ENCODE data around the gene PRM1. TPM values are rescaled to one million over a fixed set of nuclear protein-coding genes. Genes with fewer than 3 reads are reported as not detected.
"Not testable (repeated sequence)": the region's sequence is repeated elsewhere in the genome, so short reads cannot be mapped to it uniquely, and the experiment has no call there.

Gene PRM1
- total RNA-seq, 1 experiment from 2014 or later = not detected

DNA sequence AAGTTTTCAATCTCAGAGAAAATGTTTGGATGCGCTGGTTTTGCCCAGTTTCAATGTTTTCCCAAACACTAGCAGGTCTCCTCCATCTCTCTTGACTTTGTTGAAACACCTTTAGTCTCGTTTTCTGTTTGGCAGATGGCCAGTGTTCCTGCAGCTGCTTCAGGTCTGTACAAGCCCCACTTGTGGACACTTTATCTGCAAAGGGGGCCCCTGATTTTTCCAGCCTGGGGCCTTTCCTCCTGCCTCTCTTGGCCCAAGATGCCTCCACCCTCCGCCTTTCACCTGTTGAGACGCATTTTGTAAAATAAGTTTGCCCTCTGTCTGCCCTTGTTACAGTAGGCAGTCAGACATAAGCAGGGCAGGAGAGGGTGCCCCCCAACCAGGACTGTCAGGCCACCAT is 21.8 kb upstream of the PRM1 start:
- no peak for TF ChIP-seq CTCF (IDR thresholded peaks at IDR 0.05; ENCODE audit: unreplicated experiment)
- no TSS peak for BruUV-seq (replicated peaks)
- Mint-ChIP-seq H3K27ac (ENCODE audit: unreplicated experiment) (no peak overlapping the region), H3K4me1 (ENCODE audit: low read depth, unreplicated experiment) (peaks cover 19% of the 10 kb centered on the region), H3K27me3 (ENCODE audit: unreplicated experiment) (peaks cover 7% of the 10 kb centered on the region), H3K36me3 (ENCODE audit: insufficient read depth, unreplicated experiment) (peaks cover 5% of the 10 kb centered on the region), H3K9me3 (ENCODE audit: low read depth, unreplicated experiment) (no peaks in the 10 kb centered on the region), H3K4me3 (ENCODE audit: low read depth, unreplicated experiment) (peak overlapping the region; percentile 21)
- intact Hi-C loops (cut with micrococcal nuclease; ENCODE audit: unreplicated experiment) = no loop called here
- no peak for DNase-seq
- CTCF ChIA-PET = interaction anchor here (1.9 kb wide), 1 partner anchor 47 kb away, joined by 4 read pairs; the partner anchor contains the start of gene SOCS1

GRCh38 chr16:11301645-11302501 is 20.7 kb upstream of the PRM1 start:
- no peak overlapping the region for H3K27ac Mint-ChIP-seq (ENCODE audit: unreplicated experiment)
- intact Hi-C loops (cut with micrococcal nuclease; ENCODE audit: unreplicated experiment) = no loop called here
- no peaks in the 10 kb centered on the region for H3K9me3 Mint-ChIP-seq (ENCODE audit: low read depth, unreplicated experiment)
- CTCF ChIA-PET = interaction anchor here (0.7 to 1.9 kb wide), 2 partner anchors 16 to 46 kb away, joined by 3 to 4 read pairs; partner anchors contain the start of gene SOCS1
- TF ChIP-seq CTCF (IDR thresholded peaks at IDR 0.05; ENCODE audit: unreplicated experiment) = no peak
- no TSS peak for BruUV-seq (replicated peaks)
- peaks cover 5% of the 10 kb centered on the region for H3K36me3 Mint-ChIP-seq (ENCODE audit: insufficient read depth, unreplicated experiment)
- H3K27me3 Mint-ChIP-seq (ENCODE audit: unreplicated experiment) = peaks cover 4% of the 10 kb centered on the region
- no peak overlapping the region for H3K4me3 Mint-ChIP-seq (ENCODE audit: low read depth, unreplicated experiment)
- peaks cover 23% of the 10 kb centered on the region for H3K4me1 Mint-ChIP-seq (ENCODE audit: low read depth, unreplicated experiment)
- DNase-seq = no peak

DNA sequence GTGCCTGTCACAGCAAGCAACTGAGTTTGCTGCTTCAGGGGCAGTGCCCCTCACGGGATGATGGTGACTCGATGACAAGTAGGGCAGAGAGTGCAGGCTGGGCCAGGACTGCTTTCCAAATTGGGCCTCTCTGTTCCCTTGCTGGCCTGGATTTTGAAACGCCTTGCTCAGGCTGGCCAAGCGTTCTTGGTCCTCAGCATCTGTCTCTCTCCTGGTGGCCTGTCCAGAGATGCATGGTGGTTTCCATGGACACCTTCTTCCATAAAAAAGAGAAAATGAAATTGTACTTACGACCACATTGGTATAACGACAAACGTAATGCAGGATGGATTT is 19.4 kb upstream of the PRM1 start:
- intact Hi-C loops (cut with micrococcal nuclease; ENCODE audit: unreplicated experiment) = no loop called here
- Mint-ChIP-seq H3K36me3 (ENCODE audit: insufficient read depth, unreplicated experiment) (peaks cover 5% of the 10 kb centered on the region), H3K27me3 (ENCODE audit: unreplicated experiment) (no peaks in the 10 kb centered on the region), H3K4me1 (ENCODE audit: low read depth, unreplicated experiment) (peaks cover 24% of the 10 kb centered on the region), H3K4me3 (ENCODE audit: low read depth, unreplicated experiment) (no peak overlapping the region), H3K9me3 (ENCODE audit: low read depth, unreplicated experiment) (no peaks in the 10 kb centered on the region), H3K27ac (ENCODE audit: unreplicated experiment) (no peak overlapping the region)
- TF ChIP-seq CTCF (IDR thresholded peaks at IDR 0.05; ENCODE audit: unreplicated experiment) = no peak
- CTCF ChIA-PET = no interaction called here
- no peak for DNase-seq
- BruUV-seq (replicated peaks) = no TSS peak

DNA sequence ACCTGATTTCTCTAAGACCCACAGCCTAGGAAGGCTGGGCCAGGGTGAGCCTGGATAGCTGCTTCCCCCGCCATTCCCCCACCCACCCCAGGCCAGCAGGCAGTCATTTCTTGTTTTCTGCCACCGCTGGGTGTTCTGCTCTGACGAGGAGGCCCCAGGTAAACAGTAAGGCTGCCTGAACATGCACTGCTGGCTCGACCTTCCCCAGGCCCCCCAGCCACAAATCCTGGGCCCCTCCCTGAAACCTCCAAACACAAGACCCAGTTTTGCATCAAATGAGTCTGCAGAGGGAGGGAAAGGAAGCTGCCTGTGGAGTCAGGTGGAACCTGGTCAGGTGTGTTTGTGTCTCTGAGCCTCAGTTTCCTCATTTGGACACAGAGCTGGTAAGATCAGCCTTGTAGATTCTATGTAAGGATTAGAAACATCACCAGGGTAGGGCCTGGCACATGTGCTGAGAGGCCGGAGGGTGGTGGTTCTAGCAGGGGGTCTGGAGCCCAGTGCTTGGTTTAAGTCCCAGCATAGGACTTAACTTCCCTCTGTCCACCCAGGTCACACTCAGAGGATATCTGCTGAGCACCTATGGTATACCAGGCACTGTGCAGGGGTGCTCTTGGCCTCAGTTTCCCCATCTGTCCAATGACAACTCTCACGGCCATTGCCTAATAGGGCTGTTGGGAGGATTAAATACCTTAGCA is 18.9 kb upstream of the PRM1 start:
- no TSS peak for BruUV-seq (replicated peaks)
- Mint-ChIP-seq H3K27me3 (ENCODE audit: unreplicated experiment) (no peaks in the 10 kb centered on the region), H3K36me3 (ENCODE audit: insufficient read depth, unreplicated experiment) (peaks cover 5% of the 10 kb centered on the region), H3K27ac (ENCODE audit: unreplicated experiment) (no peak overlapping the region), H3K9me3 (ENCODE audit: low read depth, unreplicated experiment) (no peaks in the 10 kb centered on the region), H3K4me3 (ENCODE audit: low read depth, unreplicated experiment) (no peak overlapping the region), H3K4me1 (ENCODE audit: low read depth, unreplicated experiment) (peaks cover 24% of the 10 kb centered on the region)
- intact Hi-C loops (cut with micrococcal nuclease; ENCODE audit: unreplicated experiment) = loop anchor here (5.0 kb wide), 1 partner anchor 43 kb away; the partner anchor contains the start of gene SOCS1
- DNase-seq = no peak
- CTCF ChIA-PET = interaction anchor here (0.6 kb wide), 1 partner anchor 561 kb away, joined by 3 read pairs; no protein-coding TSS in a partner anchor
- no peak for TF ChIP-seq CTCF (IDR thresholded peaks at IDR 0.05; ENCODE audit: unreplicated experiment)

DNA sequence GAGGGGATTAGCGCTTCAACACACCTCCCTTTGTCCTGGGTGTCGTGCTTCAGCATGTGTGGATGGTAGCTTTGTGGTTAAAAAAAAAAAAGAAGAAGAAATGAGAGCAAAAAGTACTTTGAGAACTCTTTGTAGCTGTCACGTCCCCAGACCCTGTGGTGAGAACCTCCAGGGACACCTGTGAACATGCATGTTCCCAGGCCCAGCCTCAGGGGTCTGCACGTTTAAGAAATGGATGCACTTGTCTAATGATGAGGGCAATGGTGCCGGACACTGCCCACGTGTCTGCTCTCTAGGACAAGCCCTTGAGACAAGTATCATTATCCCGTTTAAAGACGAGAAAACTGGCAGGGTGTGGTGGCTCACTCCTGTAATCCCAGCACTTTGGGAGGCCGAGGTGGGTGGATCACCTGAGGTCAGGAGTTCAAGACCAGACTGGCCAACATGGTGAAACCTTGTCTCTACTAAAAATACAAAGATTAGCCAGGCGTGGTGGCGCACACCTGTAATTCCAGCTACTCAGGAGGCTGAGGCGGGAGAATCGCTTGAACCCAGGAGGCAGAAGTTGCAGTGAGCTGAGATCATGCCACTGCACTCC is 17.9 kb upstream of the PRM1 start:
- BruUV-seq (replicated peaks); H3K36me3 Mint-ChIP-seq (ENCODE audit: insufficient read depth, unreplicated experiment); H3K4me3 Mint-ChIP-seq (ENCODE audit: low read depth, unreplicated experiment); H3K9me3 Mint-ChIP-seq (ENCODE audit: low read depth, unreplicated experiment); H3K27ac Mint-ChIP-seq (ENCODE audit: unreplicated experiment); DNase-seq; CTCF ChIA-PET; H3K27me3 Mint-ChIP-seq (ENCODE audit: unreplicated experiment): not testable (repeated sequence)
- intact Hi-C loops (cut with micrococcal nuclease; ENCODE audit: unreplicated experiment) = loop anchor here (5.0 kb wide), 1 partner anchor 42 kb away; the partner anchor contains the start of gene SOCS1
- peaks cover 24% of the 10 kb centered on the region for H3K4me1 Mint-ChIP-seq (ENCODE audit: low read depth, unreplicated experiment)
